Hematopoietic multipotent progenitor cell (in vitro differentiated cells): ENCODE data around the gene ADAMTS2. TPM values are rescaled to one million over a fixed set of nuclear protein-coding genes. Genes with fewer than 3 reads are reported as not detected.

Experiments used
- DNase-seq, 3 donors: peaks; one replicate each; pipeline ENCODE4 v3.0.0-alpha.2; 2011 to 2015; ENCODE audit warnings: low read depth in 2 of 3, low spot score in 2 of 3
- total RNA-seq: library from RNA; depleted of rRNA; stranded (reverse); fragments of >200 nt; gene quantifications from one replicate; pipeline ENCODE4 v1.2.3, GENCODE V29; 2012

Gene ADAMTS2
- total RNA-seq, 1 donor = 0.27 TPM

DNA sequence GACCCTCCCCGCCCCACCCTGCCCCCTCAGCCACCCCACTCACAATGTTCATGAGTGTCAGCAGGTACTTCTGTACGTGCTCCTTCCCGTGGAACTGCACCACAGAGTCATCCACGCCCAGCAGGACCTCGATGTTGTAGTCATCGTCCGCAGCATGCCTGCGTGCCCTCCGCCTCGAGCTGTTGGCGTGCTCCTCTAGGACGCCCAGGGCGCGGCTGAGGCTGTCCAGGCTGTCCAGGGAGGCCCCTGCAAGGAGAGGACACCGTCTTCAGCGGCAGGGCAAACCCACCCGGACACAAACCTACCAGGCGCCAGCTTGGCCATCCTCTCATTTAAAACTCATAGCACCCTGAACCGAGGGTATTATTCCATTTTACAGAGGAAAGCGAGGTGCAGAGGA, 137.8 kb downstream of the ADAMTS2 start:
- DNase-seq = no peak

DNA sequence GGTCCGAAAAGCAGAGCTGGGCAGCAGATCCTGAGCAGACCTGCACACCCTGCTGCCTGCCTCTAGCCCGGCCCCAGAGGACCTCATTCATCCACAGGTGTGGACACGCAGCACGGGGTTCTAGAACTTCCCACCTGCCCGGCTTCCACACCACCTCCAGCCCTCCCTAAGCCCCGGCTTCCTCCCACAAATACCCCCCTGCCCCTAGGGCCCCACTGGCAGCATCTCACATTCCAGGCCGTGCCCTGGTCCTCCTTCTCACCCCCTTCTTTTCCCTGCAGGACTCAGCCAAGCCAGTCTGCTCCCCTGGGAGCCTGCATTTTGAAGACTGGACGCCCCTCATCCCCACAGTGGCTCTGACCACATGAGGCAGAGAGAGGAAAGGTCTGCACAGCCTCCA, 138.9 kb downstream of the ADAMTS2 start:
- no peak for DNase-seq

DNA sequence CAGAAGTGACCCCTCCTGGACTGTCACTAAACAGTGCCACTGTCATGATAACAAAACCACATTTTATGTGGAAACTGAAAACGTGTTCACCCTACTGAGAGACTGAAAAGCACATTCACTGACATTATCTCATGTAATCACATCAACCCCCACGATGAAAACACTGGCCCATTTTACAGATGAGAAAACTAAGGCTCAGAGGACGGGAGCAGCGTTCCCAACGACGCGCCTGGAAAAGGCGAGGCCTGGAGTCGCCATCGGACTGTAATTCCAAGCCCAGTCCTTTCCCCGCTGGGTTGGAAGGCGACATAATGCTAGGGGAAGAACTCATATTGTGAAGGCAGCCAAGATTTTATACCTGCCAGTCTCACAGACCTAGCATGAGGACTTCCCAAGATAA, 140.0 kb downstream of the ADAMTS2 start:
- no peak for DNase-seq

DNA sequence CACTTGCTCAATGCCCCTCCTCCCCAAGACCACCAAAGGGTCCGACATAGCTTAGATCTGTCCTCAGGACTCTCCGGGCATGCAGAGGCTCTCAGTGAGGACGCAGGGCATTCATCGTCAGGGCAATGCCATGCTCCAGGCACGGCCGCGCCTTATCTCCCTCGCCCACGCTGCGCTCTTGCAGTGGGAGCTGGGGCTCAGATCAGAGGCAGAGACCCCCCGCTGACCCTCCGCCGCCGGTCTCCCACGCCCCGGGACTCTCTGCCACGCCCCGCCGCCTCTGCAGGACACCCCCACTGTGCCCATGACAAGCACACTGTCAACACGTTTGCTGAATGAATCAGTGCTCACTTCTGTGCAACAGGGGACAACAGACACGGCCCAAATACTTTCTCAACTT, 140.7 kb downstream of the ADAMTS2 start:
- DNase-seq = no peak

DNA sequence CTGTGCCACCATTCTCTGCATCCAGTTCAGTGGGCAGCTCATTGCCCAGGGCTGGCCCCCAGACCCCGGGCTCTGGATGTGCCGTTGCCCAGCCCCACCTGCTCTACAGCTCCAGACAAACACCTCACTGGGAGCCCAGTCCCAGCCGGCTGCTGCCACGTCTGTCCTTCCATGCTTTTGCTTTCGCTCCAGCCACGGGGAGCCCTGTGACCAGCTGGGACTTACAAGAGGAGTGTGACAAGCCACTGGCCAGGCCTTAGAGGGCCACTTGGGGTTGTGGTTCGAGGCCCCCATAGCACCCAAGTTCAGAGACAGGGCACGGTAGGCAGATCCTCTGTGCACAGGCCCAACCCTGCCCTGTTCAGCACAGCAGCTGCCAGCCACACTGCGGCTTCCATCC, 142.0 kb downstream of the ADAMTS2 start:
- DNase-seq = no peak

DNA sequence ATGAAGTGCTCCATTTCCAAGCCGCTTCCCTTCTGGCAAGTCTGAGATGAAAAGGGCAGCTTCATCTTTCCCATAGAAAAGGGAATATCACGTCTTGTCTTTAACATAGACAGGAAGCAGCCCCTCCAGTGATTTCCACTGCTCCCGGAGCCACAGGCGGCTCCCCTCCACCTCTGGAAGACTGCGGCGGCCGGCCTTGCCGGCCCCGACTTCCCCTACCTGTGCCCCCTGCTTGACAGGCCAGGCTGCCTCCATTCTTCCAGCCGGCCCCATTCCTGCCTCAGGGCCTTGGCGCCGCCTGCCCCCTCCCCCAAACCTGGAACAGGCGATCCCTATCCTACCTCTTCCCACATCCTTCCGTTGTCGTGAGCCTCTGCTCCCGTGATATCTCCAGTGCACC, 143.3 kb downstream of the ADAMTS2 start:
- no peak for DNase-seq

DNA sequence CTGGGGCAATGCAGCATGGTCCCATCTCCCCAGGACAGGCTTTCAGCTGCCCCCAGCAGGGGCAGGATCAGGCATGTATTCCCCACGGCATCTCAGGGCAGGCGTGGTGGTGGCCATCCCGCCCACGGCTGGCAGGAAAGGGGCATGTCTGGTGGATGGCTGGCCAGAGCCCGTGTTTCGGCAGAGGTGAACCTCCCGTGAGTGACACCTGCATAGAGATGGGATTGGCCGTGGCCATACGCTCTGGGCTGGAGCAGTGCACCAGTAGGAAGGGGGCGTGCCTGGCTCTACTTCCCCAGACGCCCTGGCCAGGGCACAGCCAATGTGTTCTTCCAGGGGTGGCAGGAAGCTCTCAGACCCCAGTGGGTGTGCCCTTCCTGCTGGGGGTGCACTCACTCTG, 146.0 kb downstream of the ADAMTS2 start:
- DNase-seq = no peak

DNA sequence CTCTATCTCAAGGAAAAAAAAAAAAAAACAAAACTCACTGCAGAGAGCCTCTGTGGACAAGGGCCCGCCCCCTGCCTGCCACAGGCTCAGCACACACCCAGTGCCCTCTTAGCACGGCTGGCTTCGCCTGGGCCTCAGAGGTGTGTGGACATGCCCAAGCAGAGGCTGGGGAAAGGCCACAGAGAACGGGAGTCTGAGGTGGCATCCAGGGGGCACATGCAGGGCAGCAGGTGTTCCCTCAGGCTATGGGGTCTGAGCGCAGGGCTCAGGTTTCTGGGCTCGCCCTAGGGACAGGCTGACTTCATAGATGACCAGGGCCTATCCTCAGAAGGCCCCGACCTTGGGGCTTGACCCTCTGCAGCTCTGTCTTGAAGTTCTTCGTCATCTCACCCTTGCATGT, 146.4 kb downstream of the ADAMTS2 start:
- DNase-seq = no peak

DNA sequence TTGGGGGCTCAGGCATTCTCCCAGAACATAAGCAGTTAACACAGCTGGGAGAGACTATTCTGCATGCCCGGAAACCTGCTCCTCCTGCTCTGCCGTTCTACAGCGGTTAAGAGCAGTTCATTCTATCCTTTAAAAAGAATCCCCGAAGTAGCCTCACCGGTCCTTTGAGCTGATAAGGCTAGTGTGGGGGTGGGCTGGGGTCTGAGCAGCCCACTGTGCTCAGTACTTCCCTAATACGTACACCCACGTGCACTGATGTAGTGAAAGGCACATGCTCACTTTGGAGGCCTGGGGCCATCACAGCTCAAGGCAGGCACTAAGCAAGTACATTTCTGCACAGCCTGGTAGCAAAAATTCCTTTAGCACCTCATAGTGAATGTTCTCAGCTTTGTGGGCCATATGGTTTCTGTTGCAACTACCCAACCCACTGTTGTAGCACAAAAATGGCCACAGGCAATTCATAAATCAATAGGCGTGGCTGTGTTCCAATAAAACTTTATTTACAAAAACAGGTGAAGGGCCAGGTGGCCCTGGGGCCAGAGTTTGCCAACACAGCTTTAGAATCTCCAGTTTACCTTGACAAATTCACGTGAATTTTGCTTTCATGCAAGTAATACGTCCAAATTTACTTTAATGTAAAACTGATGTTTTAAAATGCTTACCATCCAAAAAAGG, 148.7 kb downstream of the ADAMTS2 start:
- no peak for DNase-seq

DNA sequence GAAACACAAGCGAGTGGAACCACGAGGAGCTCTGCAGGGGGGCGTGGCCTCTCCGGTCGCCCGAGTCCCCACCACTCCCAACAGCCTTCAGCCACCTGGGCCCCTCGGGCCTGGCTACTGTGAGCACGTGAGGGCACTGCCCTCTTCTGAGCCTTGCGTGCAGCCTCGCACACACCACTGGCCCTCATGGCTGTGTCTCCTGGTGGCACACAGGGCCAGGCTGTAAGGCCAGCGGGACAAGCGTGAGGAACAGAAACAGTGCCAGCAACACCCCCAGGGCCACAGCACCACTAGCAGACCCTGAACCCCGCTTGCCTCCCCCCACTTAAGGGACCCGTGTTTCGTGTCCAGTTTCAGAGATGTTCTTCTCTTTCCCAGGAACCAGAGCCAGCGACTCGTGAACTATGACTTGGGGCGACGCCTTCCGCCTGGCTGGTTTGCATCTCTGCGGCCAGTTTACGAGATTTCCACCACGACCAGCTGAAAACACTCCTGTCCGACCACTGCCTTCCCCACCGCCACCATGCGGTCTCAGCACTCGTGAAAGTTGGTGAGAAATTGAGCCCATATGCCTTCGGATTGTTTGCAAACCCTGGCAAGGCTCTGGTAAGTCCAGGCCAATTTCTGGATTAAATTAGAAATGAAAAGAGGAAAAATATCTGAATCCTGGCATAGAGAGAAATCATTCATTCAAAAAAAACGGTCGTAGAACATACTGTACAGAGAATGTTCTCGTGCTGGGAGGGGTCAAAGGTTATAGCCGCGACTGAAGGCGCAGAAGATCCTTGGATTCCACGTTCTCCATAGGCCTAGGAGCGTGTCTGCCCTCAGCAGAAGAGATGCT, 149.5 kb downstream of the ADAMTS2 start:
- DNase-seq = no peak

DNA sequence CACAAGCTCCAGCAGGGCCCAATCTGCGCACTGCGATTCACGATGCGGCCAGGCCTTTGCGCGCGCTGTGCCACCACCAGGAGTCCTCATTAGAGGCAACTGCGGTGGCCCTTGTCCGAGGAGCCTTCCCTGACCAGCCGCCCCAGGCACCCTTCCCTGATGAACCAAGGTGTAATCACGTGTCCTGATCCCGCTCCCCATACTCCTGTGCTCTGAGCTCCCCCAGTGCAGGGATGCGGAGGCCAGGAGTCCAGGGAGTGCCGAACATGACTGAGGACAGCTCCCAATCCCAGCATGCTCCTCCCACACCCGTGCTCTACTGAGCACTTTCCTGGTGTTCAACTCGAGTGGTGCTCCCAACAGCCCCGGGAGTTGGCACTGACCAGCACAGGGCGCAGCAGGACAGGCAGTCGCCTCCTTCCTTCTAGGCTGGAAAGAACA, 150.3 kb downstream of the ADAMTS2 start:
- DNase-seq = no peak

DNA sequence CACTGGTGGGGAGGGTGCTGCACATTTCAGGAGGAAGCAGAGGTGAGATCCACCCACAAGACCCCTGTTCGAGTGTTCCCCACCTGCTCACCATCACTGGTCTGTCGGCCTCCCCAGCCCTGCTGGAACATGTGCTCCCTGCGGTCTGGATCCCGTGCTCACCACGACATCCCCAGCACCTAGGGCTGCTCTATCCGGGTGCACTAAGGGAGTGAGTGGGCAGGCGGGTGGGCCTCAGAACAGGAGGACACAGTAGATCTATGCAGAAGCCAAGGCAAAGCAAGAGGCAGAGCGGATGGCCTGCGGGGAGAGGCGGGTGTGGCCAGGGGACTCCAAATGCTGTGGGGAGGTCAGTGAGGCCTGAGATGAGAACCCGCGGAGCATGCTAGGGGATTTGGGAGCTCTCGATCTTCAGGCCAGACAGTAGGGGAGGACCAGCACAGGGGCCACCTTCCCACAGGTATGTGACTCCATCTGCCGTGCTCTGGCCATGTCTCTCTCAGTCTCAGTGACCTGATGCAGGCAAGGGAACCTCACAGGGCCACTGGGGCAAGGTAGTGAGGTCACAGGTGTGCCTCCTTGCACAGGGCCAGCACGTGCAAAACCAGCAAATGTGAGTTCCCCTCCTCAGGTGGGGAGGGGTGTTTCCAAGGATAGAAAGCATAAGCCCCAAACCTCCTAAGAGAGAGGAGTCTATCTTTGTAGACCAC, 150.9 kb downstream of the ADAMTS2 start:
- no peak for DNase-seq

DNA sequence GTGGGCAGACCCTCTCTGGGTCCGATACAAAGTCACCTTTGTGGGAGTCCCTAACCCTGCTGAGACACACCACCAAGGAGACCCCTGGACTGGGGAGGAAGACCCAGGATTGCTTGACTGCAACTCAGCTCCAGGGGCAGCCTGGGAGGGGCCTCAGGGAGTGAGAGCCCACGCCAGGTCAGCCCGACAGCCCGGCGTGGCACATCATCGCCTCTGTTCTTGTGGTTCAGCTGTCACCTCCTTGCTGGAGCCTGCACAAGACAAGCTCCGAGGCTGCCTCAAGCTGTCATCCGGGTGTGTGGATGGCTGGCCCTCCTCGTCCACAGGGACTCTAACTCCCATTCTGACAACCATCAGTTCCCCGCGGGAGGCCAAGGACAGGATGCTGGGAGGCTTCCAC, 151.5 kb downstream of the ADAMTS2 start:
- no peak for DNase-seq

DNA sequence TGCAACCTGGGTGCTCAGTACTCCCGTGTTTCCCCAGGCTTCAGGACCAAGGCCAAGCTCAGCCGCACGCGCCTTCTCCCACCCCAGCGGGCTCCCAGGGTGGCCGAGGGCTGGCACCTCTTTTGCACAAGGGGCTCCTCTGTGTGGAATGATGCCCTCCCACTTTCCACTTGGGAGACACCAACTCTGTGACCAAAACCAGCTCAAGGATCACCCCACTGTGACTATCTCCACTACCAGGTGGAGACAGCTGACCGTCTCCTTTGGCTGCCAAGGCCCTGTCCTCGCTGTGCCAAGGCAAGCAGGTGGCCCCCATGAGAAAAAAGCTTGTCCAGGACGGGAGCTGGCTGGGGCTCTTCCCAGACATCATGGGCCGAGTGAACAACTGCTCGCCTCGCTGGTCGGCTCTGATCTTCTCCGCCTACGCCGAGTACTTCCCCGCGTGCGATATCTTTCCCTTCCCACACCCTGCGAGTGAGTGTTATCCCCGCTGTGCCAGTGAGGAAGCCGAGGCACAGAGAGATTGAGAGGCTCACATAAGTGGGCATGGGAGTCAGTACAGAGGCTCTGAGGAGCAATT, 152.3 kb downstream of the ADAMTS2 start:
- no peak for DNase-seq

DNA sequence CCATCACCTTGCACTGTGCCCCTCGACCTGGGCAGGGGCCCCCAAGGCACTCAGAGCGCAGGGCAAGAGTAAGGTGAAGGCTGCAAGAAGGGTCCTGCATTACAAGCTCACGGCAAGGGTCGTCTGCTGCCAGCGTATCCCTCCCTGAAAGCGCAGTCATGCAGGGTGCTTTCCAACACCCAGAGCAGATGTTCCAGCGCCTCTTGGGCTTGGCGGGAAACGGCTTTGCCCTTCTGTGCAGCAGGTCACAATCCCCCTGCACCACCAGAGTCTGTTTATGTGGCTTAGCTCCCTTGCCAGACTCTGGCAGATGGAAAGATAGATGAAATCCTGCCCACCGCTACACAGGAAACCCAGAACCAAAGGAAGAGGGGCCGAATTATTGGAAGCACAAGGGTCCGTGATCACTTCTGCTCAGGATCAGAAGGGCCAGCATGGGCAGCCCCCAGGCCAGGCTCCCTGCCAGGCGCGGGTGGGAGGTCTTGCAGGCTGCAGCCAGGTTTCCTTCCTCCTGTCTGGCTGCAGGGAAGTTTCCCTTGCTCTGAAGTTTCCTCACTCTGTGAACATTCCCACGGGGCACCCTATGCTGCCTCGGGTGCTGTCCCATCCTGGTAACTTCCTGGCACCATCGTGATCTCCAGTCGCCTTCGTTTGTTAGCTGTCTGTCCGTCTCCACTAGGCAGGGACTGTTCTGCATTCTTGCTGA, 152.9 kb downstream of the ADAMTS2 start:
- DNase-seq = no peak

DNA sequence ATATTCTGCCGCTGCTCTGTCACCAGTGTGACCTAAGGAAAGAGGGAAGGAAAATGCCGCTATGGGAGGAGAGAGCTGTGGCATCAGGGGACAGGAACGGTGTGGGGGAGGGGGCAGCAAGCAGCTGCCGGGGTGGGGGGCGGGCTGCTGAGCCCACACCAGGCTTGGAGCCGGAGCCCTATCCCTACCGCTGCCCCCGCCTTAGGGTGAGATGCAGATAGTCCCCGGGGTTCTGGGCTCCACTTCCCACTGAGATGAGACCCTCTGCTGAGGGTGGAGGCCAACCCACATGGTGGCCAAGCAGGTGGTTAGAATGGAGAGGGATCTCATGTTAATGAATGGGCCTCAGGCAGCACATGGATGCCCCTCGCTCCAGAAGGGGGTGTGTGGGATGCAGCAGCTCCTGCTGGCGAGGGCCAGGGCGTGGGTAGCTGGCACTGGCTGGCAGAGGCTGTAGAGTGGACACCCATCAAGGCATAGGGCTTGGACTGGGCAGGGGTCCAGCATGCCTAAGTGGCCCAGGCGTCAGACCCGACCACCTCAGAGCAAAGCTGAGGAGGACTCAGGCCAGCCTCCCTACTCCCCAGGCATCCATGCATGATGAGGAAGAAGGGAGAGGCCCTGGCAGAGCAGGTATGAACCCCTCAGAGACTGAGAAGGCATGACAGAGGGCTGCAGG, 153.6 kb downstream of the ADAMTS2 start:
- DNase-seq = no peak

DNA sequence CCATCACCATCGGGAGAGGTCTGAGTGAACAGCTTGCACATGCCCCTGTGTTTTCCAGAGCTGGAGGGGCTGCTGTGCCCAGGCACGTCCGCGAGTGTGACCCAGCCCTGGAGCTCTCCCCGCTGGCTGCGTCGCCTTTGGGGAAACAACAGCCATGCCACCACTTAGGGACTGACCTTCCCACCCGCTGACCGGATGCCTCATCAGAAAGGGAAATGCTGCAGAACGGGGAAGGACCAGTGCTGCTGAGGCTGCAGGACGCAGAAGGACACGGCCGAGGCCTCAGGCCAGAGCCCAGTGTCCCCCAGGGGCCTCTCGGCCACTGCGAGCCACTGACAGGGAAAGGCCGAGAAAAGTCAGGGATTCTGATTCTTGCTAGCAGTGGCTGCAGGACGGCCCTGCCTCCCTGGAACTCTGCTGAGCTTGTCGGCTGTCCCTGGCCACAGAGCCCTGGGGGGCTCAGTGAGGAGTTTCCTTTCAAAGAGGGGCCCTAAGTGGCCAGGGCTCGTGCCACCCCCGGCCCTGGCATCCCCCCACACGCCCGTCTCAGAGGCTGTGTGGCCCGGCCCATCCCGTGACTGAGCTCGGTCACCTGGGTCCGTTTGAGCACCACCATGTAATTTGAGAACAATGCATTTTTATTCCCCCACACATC, 154.3 kb downstream of the ADAMTS2 start:
- no peak for DNase-seq

DNA sequence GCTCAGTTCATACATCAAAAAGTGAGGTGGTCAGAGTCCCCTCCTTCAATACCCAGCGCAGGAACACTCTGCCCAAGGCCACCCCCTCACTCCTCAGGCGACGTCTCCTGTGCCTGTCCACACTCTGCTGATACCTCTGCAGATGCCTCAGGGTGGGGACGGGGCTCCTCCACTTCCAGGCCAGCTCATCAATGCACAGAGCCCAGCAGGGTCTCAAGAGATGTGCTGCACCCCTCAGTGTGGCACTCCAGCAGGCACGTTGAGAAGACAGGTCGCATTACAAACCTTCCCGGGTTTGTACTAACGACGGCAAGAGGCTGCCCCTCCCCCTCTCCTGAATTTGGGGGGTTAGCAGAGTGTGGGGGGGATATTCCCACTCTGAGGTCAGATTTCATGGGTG, 156.6 kb downstream of the ADAMTS2 start:
- no peak for DNase-seq

DNA sequence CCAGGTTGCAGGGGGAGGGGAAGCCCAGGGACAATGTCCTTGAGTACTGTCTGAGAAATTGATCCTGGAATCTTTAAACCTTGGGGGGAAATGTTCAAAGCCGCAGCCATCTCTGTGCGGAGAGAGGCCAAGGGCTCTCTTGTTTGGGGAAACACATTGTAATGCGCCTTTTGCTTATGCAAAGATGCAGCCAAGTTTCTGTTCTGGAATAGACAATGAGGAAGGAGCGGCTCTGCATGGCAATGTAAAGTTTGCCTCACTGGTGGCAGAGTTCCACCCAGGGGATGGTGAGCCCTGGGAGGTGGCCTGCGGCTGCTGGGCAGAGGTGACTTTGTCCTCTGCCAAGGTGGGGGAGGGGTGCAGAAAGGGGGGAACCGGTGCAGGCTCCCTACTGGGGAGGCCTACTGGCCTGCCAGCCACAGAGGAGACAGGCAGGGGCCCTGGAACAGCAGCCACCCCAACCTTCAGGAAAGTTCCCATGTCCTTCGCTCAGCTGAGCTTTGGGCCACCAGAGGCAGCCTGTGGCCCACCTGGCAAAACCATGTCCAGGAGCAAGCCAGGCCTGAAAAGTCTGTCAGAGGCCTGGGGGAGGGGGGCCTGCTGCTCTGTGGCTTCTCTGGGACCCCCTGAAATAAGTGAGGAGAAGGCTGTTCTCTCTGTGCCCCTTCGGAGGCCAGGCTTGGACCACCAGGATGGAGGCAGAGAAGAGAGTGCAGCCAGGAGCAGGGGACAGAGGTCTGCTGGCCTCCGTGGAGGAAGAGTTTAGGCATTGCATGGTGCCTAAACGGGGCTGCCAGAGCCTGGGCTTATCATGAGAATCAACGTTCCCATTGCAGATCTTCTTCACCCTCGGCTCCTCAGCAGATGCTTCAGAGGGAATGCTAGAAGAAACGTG, 157.3 kb downstream of the ADAMTS2 start:
- DNase-seq = no peak
